ENCODE measurements around the gene CD247.

- TF ChIP-seq POU2F2 (IDR thresholded peaks at IDR 0.05; ENCODE audit: low read depth, low read length) = no peak
- TF ChIP-seq POLR2A (IDR thresholded peaks at IDR 0.05; ENCODE audit: low read depth, low read length) = no peak
- TF ChIP-seq SPI1 (IDR thresholded peaks at IDR 0.05; ENCODE audit: low read depth, low read length) = no peak
- no peak for TF ChIP-seq POLR2AphosphoS5 (IDR thresholded peaks at IDR 0.05; ENCODE audit: low read depth, low read length)
- TF ChIP-seq TAF1 (IDR thresholded peaks at IDR 0.05; ENCODE audit: low read depth, low read length) = no peak
- TF ChIP-seq PAX5 (IDR thresholded peaks at IDR 0.05; ENCODE audit: insufficient read depth, low read length, severe bottlenecking) = no peak
Observed at GRCh38 chr1:167479331-167479979, 38.9 kb downstream of the CD247 start.

All from GM12891 (cell line).